Heart right ventricle (tissue), 16 donors: ENCODE data around the gene PPP1R15A. TPM values are rescaled to one million over a fixed set of nuclear protein-coding genes. Genes with fewer than 3 reads are reported as not detected.
"Not testable (repeated sequence)": the region's sequence is repeated elsewhere in the genome, so short reads cannot be mapped to it uniquely, and the experiment has no call there.

Experiments
- ATAC-seq, 8 donors: fragments of 200-7000 bp; cut with Tn5 transposase; one replicate each; pipeline ENCODE4 v1.9.1; 2020; ENCODE audit warnings: mild to moderate bottlenecking in 8 of 8, moderate library complexity in 8 of 8, moderate number of reproducible peaks in 1 of 8
- DNase-seq, 2 donors: peaks; one replicate each; pipeline ENCODE4 v3.0.0-alpha.2; 2020
- H3K27ac ChIP-seq, 10 donors: fragments of 200-600 bp; sonication (generic) in 2 of 10; one replicate each; pipeline versions ENCODE4 v1.5.0 to v1.8.0; 2020 to 2022; ENCODE audit warnings: mild to moderate bottlenecking in 3 of 10
- H3K27me3 ChIP-seq, 7 donors: fragments of 200-600 bp; one replicate each; pipeline ENCODE4 v1.8.0; 2021 to 2022; ENCODE audit warnings: mild to moderate bottlenecking in 2 of 7
- H3K36me3 ChIP-seq, 9 donors: fragments of 200-600 bp; sonication (generic) in 1 of 9; one replicate each; pipeline versions ENCODE4 v1.5.0 to v1.8.0; 2020 to 2022; ENCODE audit warnings: mild to moderate bottlenecking in 2 of 9
- H3K4me1 ChIP-seq, 9 donors: fragments of 200-600 bp; sonication (generic) in 1 of 9; one replicate each; pipeline versions ENCODE4 v1.5.0 to v1.8.0; 2020 to 2022; ENCODE audit warnings: mild to moderate bottlenecking in 4 of 9
- H3K4me3 ChIP-seq, 10 donors: fragments of 200-600 bp; sonication (generic) in 2 of 10; one replicate each; pipeline versions ENCODE4 v1.5.0 to v1.8.0; 2020 to 2022; ENCODE audit warnings: mild to moderate bottlenecking in 7 of 10, moderate library complexity in 2 of 10
- H3K9me3 ChIP-seq, 11 donors: fragments of 200-600 bp in 10 of 11; sonication (generic) in 2 of 11; one replicate each; pipeline versions ENCODE4 v1.5.0 to v1.8.0; 2013 to 2022; ENCODE audit warnings: mild to moderate bottlenecking in 2 of 11, control low read depth in 1 of 11, moderate library complexity in 1 of 11
- WGBS, 2 donors: extraction: QIAGEN DNeasy Blood & Tissue Kit; methylation state at CpG; one replicate each; pipeline ENCODE4 v1.1.7; 2013; ENCODE audit warnings: inconsistent platforms in 1 of 2; 5-methylcytosine and 5-hydroxymethylcytosine counted together
- intact Hi-C, 10 donors: fragments of 100-400 bp; cut with DNase I; formaldehyde crosslinking; loops; one replicate each; pipeline versions ENCODE4 v1.11.1 to v1.14.2; 2022
- polyA plus RNA-seq, 2 donors: library from polyadenylated mRNA; stranded (reverse); fragments of 200-250 nt; gene quantifications; one replicate each; pipeline ENCODE4 v1.2.3, GENCODE V29; 2013
- total RNA-seq, 10 donors: library from RNA; stranded (reverse); fragmentation: NEBNext Ultra II Directional in 3 of 10; extraction: Animal tissue kit (Norgen Biotek cat#: 25700) in 3 of 10; gene quantifications; one replicate each; pipeline versions ENCODE4 v1.2.1 to v1.2.4, GENCODE V29; 2021 to 2023
- TF ChIP-seq, protein P1 (sequence below), 9 donors: fragments of 200-600 bp; sonication (generic) in 2 of 9; IDR thresholded peaks; one replicate each; pipeline versions ENCODE4 v1.5.0 to v1.8.0; 2021 to 2022; ENCODE audit warnings: antibody characterized with exemption in 9 of 9, mild to moderate bottlenecking in 5 of 9, moderate library complexity in 1 of 9
- donor health status: Arrhythmogenic right ventricular cardiomyopathy.
- donor health status: ischemic (EF 13 %, LVEDD 7.1; RV severe dilation, severe dysfunction).
- donor health status: healthy with polysubstance abuse.
- donor health status: DM: no; HTN: yes; CAD: no.
- donor health status: DM: no; HTN: no; CAD: no.
- donor health status: ischemic (EF 25% LVEDD 6.9; RV normal size, moderate dysfunction).
- donor health status: ischemic (EF 25% LVEDD 5.7; RV mildly dilated, moderate dysfunction).
- donor health status: healthy.
- donor health status: DM: yes; HTN: yes; CAD: no.
- donor health status: Ischemic cardiomyopathy.
- donor health status: ischemic (EF 35%, LVEDD 5.7; RV mildly dilated, moderate dysfunction).
- donor health status: nonischemic (EF 11% LVEDD 7.7; RV severe dilation, severe dysfunction).
- donor health status: DM: yes; HTN: yes; CAD: no.
- donor health status: PGD.
- donor health status: ischemic (EF 29% LVEDD 5.4; RV normal size, mild dysfunction).
- donor health status: nonischemic (EF 23%, LVEDD 6.1; RV moderate dilation, normal function).

The PPP1R15A gene
- total and polyA plus RNA-seq, 12 donors = 55.4 to 192 (median 73.7) TPM

DNA sequence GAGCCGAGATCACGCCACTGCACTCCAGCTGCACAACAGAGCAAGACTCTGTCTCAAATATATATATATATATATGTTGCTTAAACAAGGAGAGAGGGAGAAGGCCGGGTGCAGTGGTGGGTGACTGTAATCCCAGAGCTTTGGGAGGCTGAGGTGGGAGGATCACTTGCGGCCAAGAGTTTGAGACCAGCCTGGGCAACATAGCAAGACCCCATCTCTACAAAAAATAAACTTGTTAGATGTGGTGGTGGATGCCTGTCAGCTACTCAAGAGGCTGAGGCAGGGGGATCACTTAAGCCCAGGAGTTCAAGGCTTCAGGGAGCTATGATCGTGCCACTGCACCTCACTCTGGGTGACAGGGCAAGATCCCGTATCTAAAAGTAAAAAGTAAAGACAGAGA lies 30.6 kb upstream of the PPP1R15A start:
- Histone ChIP-seq H3K36me3 (peaks cover 0 to 34% (median 4%) of the 10 kb centered on the region in 9 donors), H3K4me3 (no peak overlapping the region), H3K4me1 (peaks cover 0 to 9% (median under 1%) of the 10 kb centered on the region in 9 donors), H3K9me3 (no peaks in the 10 kb centered on the region), H3K27ac (no peak overlapping the region), H3K27me3 (peaks cover 0 to 4% (median 0%) of the 10 kb centered on the region in 7 donors)
- no peak for ATAC-seq
- no peak for DNase-seq
- WGBS, 2 donors = 92 to 93% methylated on average over 6 of the region's 6 CpGs
- TF ChIP-seq, protein P1, sequence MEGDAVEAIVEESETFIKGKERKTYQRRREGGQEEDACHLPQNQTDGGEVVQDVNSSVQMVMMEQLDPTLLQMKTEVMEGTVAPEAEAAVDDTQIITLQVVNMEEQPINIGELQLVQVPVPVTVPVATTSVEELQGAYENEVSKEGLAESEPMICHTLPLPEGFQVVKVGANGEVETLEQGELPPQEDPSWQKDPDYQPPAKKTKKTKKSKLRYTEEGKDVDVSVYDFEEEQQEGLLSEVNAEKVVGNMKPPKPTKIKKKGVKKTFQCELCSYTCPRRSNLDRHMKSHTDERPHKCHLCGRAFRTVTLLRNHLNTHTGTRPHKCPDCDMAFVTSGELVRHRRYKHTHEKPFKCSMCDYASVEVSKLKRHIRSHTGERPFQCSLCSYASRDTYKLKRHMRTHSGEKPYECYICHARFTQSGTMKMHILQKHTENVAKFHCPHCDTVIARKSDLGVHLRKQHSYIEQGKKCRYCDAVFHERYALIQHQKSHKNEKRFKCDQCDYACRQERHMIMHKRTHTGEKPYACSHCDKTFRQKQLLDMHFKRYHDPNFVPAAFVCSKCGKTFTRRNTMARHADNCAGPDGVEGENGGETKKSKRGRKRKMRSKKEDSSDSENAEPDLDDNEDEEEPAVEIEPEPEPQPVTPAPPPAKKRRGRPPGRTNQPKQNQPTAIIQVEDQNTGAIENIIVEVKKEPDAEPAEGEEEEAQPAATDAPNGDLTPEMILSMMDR (IDR thresholded peaks at IDR 0.05) = no peak
- intact Hi-C loops = loop anchor here in 6 of 10 donors (5.0 to 10.0 kb wide), 2 partner anchors 167 to 194 kb away; partner anchors contain the start of genes CA11 (in 3 of the 6) and NTN5 (in 3 of the 6)

DNA sequence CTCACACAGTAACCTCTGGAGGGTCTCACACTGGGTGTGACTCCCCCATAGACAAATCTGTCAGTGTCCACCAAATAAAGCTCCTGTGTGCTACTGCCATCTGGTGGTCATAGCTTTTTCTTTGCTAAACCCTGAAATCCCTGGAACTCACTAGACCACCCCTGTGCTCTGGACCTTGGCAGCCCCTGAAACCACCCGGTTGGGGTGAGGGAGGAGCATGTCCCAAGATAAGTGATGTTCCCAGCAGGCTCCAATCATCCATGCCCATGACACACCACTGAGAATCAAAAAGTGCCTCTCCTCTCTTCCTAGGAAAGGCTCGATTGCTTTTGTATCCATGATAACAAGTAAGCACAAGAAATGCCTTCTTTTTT lies 29.4 kb upstream of the PPP1R15A start:
- Histone ChIP-seq H3K36me3 (peaks cover 0 to 46% (median 4%) of the 10 kb centered on the region in 9 donors), H3K4me1 (no peaks in the 10 kb centered on the region), H3K27me3 (no peaks in the 10 kb centered on the region), H3K4me3 (no peak overlapping the region), H3K27ac (no peak overlapping the region), H3K9me3 (no peaks in the 10 kb centered on the region)
- TF ChIP-seq, protein P1 (IDR thresholded peaks at IDR 0.05) = peak; percentile 63 to 87 (median 79)
- DNase-seq (peak in 1 of 2 donors; percentile 60), ATAC-seq (peak; percentile 21 to 68 (median 52))
- 46 to 47% methylated on average over 2 of the region's 2 CpGs for WGBS, 2 donors
- intact Hi-C loops = loop anchor here in 7 of 10 donors (2.0 to 10.0 kb wide), 4 partner anchors 54 to 195 kb away; partner anchors contain the start of genes CA11 (in 3 of the 7) and NTN5 (in 3 of the 7)

DNA sequence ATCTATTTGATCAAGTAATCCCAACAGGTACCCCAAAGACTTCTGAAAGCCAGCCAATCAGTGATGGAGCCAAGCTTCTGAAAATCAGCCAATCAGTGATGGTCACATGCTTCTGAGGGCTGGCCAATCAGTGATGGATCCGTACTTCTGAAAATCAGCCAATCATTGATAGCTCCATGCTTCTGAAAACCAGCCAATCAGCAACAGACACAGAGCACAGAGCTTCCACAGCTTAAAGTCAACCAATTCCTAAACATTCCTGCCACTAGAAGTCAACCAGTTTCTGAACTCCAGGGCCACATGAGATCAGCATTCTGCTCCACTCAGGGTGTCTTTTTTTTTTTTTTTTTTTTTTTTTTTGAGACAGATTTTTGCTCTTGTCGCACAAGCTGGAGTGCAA lies 27.7 kb upstream of the PPP1R15A start:
- H3K36me3 ChIP-seq = peaks cover 0 to 48% (median 4%) of the 10 kb centered on the region in 9 donors
- ATAC-seq (no peak), DNase-seq (no peak)
- no peak overlapping the region for H3K27ac ChIP-seq
- no peaks in the 10 kb centered on the region for H3K4me1 ChIP-seq
- TF ChIP-seq, protein P1 (IDR thresholded peaks at IDR 0.05) = no peak
- no peaks in the 10 kb centered on the region for H3K9me3 ChIP-seq
- no peaks in the 10 kb centered on the region for H3K27me3 ChIP-seq
- H3K4me3 ChIP-seq = no peak overlapping the region
- intact Hi-C loops = loop anchor here in 6 of 10 donors (5.0 to 10.0 kb wide), 2 partner anchors 170 to 197 kb away; partner anchors contain the start of genes CA11 (in 3 of the 6) and NTN5 (in 3 of the 6)
- WGBS, 2 donors = 83 to 91% methylated on average over 2 of the region's 2 CpGs

DNA sequence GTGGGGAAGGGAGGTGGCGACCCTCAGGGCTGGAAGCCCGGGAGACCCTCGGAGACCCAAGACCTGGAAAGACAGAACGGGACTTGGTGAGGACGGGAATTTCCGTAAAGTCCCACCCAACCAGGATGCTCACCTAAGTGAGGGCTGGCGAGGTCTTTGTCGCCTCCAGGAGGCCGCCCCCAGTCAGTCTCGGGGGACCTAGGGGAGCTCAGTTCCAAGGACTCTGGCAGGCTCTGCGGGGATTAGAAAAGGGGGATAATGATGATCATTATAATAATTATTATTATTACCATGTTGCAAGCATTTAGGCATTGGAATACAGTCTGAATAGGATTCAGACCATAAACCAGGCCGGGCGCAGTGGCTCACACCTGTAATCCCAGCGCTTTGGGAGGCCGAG lies 26.8 kb upstream of the PPP1R15A start:
- Histone ChIP-seq H3K9me3 (no peaks in the 10 kb centered on the region), H3K36me3 (peaks cover 0 to 52% (median 4%) of the 10 kb centered on the region in 9 donors), H3K27ac (no peak overlapping the region), H3K4me1 (no peaks in the 10 kb centered on the region), H3K4me3 (no peak overlapping the region), H3K27me3 (no peaks in the 10 kb centered on the region)
- no peak for DNase-seq
- TF ChIP-seq, protein P1 (IDR thresholded peaks at IDR 0.05) = no peak
- WGBS, 2 donors = 93% methylated on average over 15 of the region's 15 CpGs
- ATAC-seq = no peak
- intact Hi-C loops = loop anchor here in 3 of 10 donors (10.0 kb wide), 1 partner anchor 171 kb away; the partner anchor contains the start of gene NTN5 (in 3 of the 3)

DNA sequence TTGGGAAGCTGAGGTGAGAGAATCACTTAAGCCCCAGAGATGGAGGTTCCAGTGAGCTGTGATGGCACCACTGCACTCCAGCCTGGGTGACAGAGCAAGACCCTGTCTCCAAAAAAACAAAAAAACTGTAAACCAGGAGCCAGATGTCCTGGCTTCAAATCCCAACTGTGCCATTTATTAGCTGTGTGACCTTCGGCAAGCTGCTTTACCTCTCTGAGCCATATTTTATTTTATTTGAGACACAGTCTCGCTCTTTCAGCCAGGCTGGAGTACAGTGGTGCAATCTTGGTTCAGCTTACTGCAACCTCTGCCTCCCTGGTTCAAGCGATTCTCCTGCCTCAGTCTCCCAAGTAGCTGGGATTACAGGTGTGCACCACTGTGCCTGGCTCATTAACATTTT lies 25.6 kb upstream of the PPP1R15A start:
- not testable (repeated sequence) for H3K27ac ChIP-seq, ATAC-seq, DNase-seq, H3K4me3 ChIP-seq, H3K27me3 ChIP-seq, H3K9me3 ChIP-seq, H3K4me1 ChIP-seq
- H3K36me3 ChIP-seq = peaks cover 0 to 53% (median 4%) of the 10 kb centered on the region in 9 donors
- intact Hi-C loops = loop anchor here in 3 of 10 donors (10.0 kb wide), 1 partner anchor 172 kb away; the partner anchor contains the start of gene NTN5 (in 3 of the 3)
- 96 to 99% methylated on average over 3 of the region's 3 CpGs for WGBS, 2 donors
